SK-N-SH treated with all-trans-retinoic acid at 6 μM for 48 hours (cell line): ENCODE data around the gene STYX.

Experiments
- ATAC-seq: fragments of 200-7000 bp; cut with Tn5 transposase; 3 replicates; pipeline ENCODE4 v1.9.1; 2020; ENCODE audit warnings: mild to moderate bottlenecking, moderate library complexity
- ARNTL ChIP-seq: fragments of 450-650 bp; formaldehyde crosslinking; IDR thresholded peaks from 2 replicates; pipeline ENCODE4 v1.5.0; 2020; ENCODE audit warnings: low read depth, mild to moderate bottlenecking, moderate library complexity, borderline replicate concordance
- BACH2 ChIP-seq: fragments of 250-450 bp; sonication (Bioruptor Pico); IDR thresholded peaks from 2 replicates; pipeline ENCODE4 v1.9.0; 2021; ENCODE audit warnings: mild to moderate bottlenecking, borderline replicate concordance
- CSDC2 ChIP-seq: fragments of 250-450 bp; sonication (Bioruptor Pico); IDR thresholded peaks from 2 replicates; pipeline ENCODE4 v1.5.0; 2020; ENCODE audit warnings: mild to moderate bottlenecking, moderate library complexity
- ESRRG ChIP-seq: fragments of 250-450 bp; sonication (Bioruptor Pico); IDR thresholded peaks from 2 replicates; pipeline ENCODE4 v1.6.1; 2021; ENCODE audit warnings: mild to moderate bottlenecking
- GLIS3 ChIP-seq: fragments of 250-450 bp; sonication (Bioruptor Pico); IDR thresholded peaks from 2 replicates; pipeline ENCODE4 v1.5.0; 2020; ENCODE audit warnings: mild to moderate bottlenecking, moderate library complexity
- ISL1 ChIP-seq: fragments of 250-450 bp; sonication (Bioruptor Pico); IDR thresholded peaks from 2 replicates; pipeline ENCODE4 v2.1.2; 2022; ENCODE audit warnings: mild to moderate bottlenecking, moderate library complexity
- OSR1 ChIP-seq: fragments of 250-450 bp; sonication (Bioruptor Pico); IDR thresholded peaks from 2 replicates; pipeline ENCODE4 v1.8.0; 2022; ENCODE audit warnings: moderate library complexity, mild to moderate bottlenecking, inconsistent platforms
- PPARA ChIP-seq: fragments of 250-450 bp; sonication (Bioruptor Pico); IDR thresholded peaks from 2 replicates; pipeline ENCODE4 v1.5.0; 2020; ENCODE audit warnings: mild to moderate bottlenecking, borderline replicate concordance
- RARB ChIP-seq: fragments of 250-450 bp; sonication (Bioruptor Pico); IDR thresholded peaks from 2 replicates; pipeline ENCODE4 v1.8.0; 2021; ENCODE audit warnings: mild to moderate bottlenecking, moderate library complexity
- TCF4 ChIP-seq: fragments of 250-450 bp; sonication (Bioruptor Pico); IDR thresholded peaks from 2 replicates; pipeline ENCODE4 v1.8.0; 2021; ENCODE audit warnings: mild to moderate bottlenecking, moderate library complexity, borderline replicate concordance
- TOX ChIP-seq: fragments of 250-450 bp; sonication (Bioruptor Pico); IDR thresholded peaks from 2 replicates; pipeline ENCODE4 v1.8.0; 2021; ENCODE audit warnings: mild to moderate bottlenecking, moderate library complexity, borderline replicate concordance
- ZC3H10 ChIP-seq: fragments of 250-450 bp; sonication (Bioruptor Pico); IDR thresholded peaks from 2 replicates; pipeline ENCODE4 v1.5.1; 2021; ENCODE audit warnings: mild to moderate bottlenecking, moderate library complexity
- ZFP3 ChIP-seq: fragments of 250-450 bp; sonication (Bioruptor Pico); IDR thresholded peaks from 2 replicates; pipeline ENCODE4 v1.5.0; 2020; ENCODE audit warnings: mild to moderate bottlenecking, moderate library complexity
- ZFP30 ChIP-seq: fragments of 450-650 bp; formaldehyde crosslinking; IDR thresholded peaks from 2 replicates; pipeline ENCODE4 v1.5.0; 2022; ENCODE audit warnings: mild to moderate bottlenecking, moderate library complexity
- ZNF565 ChIP-seq: fragments of 450-650 bp; formaldehyde crosslinking; conservative IDR thresholded peaks from 2 replicates; pipeline ENCODE4 v1.5.0; 2020; ENCODE audit warnings: low read depth, mild to moderate bottlenecking, moderate library complexity
- ZNF70 ChIP-seq: fragments of 450-650 bp; formaldehyde crosslinking; IDR thresholded peaks from 2 replicates; pipeline ENCODE4 v1.5.0; 2020; ENCODE audit warnings: mild to moderate bottlenecking, moderate library complexity
- ZNF8 ChIP-seq: fragments of 450-650 bp; formaldehyde crosslinking; IDR thresholded peaks from 2 replicates; pipeline ENCODE4 v1.5.0; 2020; ENCODE audit warnings: mild to moderate bottlenecking, moderate library complexity
- TF ChIP-seq, protein P1 (sequence below): fragments of 250-450 bp; sonication (Bioruptor Pico); IDR thresholded peaks from 2 replicates; pipeline ENCODE4 v1.5.1; 2020; ENCODE audit warnings: low read depth, mild to moderate bottlenecking, moderate library complexity
- TF ChIP-seq, protein P2 (sequence below): fragments of 250-450 bp; sonication (Bioruptor Pico); IDR thresholded peaks from 2 replicates; pipeline ENCODE4 v1.5.1; 2021; ENCODE audit warnings: mild to moderate bottlenecking, moderate library complexity
- TF ChIP-seq, protein P3 (sequence below): fragments of 250-450 bp; sonication (Bioruptor Pico); IDR thresholded peaks from 2 replicates; pipeline ENCODE4 v1.8.0; 2021; ENCODE audit warnings: low read depth, mild to moderate bottlenecking, moderate library complexity, borderline replicate concordance

STYX gene

DNA sequence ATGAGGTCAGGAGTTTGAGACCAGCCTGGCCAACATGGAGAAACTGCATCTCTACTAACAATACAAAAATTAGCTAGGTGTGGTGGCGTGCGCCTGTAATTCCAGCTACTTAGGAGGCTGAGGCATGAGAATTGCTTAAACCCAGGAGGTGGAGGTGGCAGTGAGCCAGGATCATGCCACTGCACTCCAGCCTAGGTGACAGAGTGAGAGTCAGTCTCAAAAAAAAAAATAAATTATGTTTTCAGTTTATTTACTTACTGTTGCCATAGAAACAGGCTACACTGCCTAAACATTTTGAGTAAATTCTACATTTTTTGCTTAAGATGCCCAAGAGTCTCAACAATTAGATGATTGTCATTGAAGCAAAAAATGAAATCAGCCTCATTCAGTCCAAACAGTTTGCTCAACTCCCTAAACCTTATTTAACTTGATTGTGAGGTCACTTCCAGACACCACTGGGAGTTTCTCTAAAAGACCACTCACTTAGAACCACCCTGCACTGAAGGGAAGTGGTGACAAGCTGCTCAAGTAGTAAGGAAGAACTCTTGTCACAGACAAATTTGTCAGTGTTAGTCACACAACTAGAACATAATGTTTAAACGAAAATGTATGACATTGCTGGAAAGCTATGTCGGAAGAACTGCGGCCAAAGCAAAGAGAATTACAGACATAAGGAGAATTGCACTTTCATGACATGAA is 71.2 kb downstream of the STYX start:
- ATAC-seq, result peak; percentile 73
- no peak for TF ChIP-seq CSDC2

DNA sequence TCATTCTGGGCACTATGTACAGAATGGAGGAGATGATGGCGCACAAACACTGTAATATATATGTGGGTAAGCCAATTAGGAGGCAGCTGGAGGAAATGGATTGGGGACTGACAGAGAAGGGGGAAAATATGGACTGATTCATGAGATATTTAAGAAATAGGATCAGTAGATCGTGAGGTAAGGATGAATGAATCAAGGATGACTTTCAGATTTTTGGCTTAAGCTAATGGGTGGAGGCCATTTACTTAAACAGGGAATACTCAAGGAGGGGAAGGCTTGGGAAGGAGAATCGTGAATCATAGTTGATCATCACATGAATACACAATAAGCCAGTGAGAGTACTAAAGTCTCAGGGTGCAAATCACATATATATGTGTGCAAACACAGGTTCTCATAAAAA is 72.6 kb downstream of the STYX start:
- ATAC-seq, result peak; percentile 42

DNA sequence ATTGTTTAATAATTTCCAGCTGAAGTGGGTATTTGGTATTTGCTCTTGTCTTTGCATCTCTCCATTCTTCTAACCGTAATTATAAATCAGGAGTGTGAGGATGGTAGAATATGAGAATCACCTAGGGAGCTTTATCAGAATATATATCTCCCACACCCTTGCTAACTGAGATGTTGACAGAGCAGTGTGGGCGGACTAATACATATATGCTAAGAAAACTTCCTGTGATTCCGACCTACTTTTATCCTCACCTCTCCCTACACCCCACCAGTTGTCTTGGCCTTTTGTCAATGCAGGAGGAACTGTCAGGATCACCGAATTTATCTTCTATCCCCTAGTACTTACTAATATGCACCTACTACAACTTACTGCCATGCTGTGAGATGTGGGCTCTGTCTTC is 76.1 kb downstream of the STYX start:
- ATAC-seq, result no peak
- TF ChIP-seq BACH2 (CRISPR knock-in tag) (no peak), ZNF8 (no peak), OSR1 (CRISPR knock-in tag) (no peak), ISL1 (CRISPR knock-in tag) (no peak), RARB (CRISPR knock-in tag) (no peak), ZNF70 (CRISPR knock-in tag) (no peak), TCF4 (no peak)
- TF ChIP-seq, protein P1, sequence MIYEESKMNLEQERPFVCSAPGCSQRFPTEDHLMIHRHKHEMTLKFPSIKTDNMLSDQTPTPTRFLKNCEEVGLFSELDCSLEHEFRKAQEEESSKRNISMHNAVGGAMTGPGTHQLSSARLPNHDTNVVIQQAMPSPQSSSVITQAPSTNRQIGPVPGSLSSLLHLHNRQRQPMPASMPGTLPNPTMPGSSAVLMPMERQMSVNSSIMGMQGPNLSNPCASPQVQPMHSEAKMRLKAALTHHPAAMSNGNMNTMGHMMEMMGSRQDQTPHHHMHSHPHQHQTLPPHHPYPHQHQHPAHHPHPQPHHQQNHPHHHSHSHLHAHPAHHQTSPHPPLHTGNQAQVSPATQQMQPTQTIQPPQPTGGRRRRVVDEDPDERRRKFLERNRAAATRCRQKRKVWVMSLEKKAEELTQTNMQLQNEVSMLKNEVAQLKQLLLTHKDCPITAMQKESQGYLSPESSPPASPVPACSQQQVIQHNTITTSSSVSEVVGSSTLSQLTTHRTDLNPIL (CRISPR knock-in tag), result no peak
- TF ChIP-seq, protein P2, sequence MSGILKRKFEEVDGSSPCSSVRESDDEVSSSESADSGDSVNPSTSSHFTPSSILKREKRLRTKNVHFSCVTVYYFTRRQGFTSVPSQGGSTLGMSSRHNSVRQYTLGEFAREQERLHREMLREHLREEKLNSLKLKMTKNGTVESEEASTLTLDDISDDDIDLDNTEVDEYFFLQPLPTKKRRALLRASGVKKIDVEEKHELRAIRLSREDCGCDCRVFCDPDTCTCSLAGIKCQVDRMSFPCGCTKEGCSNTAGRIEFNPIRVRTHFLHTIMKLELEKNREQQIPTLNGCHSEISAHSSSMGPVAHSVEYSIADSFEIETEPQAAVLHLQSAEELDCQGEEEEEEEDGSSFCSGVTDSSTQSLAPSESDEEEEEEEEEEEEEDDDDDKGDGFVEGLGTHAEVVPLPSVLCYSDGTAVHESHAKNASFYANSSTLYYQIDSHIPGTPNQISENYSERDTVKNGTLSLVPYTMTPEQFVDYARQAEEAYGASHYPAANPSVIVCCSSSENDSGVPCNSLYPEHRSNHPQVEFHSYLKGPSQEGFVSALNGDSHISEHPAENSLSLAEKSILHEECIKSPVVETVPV, result no peak

More for the DNA sequence above, 72.6 kb downstream of the STYX start:
- TF ChIP-seq ZFP3 (CRISPR knock-in tag) (no peak), ZNF70 (CRISPR knock-in tag) (no peak), ESRRG (CRISPR knock-in tag) (no peak), ZNF8 (no peak), TOX (CRISPR knock-in tag) (no peak)

DNA sequence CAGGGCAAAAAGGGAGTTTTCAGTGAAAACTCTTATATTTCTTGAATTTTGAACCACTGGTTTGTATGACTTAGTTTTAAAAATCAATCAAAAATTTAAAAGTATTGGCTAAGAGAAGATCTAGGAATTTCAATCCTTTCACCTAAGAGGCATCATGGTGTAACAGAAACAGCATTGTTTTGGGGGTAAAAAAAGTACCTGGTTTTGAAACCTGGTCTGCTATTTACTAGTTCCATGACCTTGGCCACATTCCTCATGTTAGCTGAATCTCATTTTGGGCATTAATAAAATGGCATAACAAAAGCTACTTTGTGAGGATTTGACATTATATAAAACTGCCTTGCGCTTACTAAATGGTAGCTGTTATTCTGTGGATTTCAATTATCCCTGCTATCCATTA is 78.1 kb downstream of the STYX start:
- TF ChIP-seq OSR1 (CRISPR knock-in tag) (no peak), ESRRG (CRISPR knock-in tag) (no peak), GLIS3 (no peak), ZNF70 (CRISPR knock-in tag) (no peak), RARB (CRISPR knock-in tag) (no peak), ZC3H10 (no peak), PPARA (CRISPR knock-in tag) (no peak)
- TF ChIP-seq, protein P3, sequence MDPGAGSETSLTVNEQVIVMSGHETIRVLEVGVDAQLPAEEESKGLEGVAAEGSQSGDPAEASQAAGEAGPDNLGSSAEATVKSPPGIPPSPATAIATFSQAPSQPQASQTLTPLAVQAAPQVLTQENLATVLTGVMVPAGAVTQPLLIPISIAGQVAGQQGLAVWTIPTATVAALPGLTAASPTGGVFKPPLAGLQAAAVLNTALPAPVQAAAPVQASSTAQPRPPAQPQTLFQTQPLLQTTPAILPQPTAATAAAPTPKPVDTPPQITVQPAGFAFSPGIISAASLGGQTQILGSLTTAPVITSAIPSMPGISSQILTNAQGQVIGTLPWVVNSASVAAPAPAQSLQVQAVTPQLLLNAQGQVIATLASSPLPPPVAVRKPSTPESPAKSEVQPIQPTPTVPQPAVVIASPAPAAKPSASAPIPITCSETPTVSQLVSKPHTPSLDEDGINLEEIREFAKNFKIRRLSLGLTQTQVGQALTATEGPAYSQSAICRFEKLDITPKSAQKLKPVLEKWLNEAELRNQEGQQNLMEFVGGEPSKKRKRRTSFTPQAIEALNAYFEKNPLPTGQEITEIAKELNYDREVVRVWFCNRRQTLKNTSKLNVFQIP (CRISPR knock-in tag), result no peak
- TF ChIP-seq, protein P2, result no peak
- ATAC-seq, result no peak

DNA sequence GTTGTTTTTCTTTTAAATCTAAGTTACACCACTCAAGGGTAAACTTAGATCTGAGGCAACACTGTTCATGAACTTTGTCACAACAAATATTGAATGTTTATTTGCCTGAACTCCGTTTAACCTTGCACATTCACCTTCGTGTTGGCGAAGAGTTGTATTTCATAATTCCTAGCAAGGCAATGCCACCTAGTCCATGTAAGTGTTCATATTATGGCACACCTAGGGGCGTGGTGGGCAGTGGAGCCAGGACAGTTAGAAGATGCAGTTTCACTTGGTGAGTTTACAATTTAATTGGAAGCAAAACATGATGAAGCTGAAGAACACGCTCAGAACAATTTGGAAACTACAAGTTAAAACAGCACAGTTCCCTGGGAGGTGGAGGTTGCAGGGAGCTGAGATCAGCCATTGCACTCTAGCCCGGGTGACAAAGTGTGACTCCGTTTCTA is 91.9 kb downstream of the STYX start:
- ATAC-seq, result no peak
- TF ChIP-seq OSR1 (CRISPR knock-in tag) (no peak), ZFP3 (CRISPR knock-in tag) (no peak), ZNF565 (no peak), GLIS3 (no peak), TCF4 (no peak), ARNTL (CRISPR knock-in tag) (no peak), BACH2 (CRISPR knock-in tag) (no peak), ZFP30 (CRISPR knock-in tag) (no peak), ISL1 (CRISPR knock-in tag) (no peak)
- TF ChIP-seq, protein P1 (CRISPR knock-in tag), result no peak
